H1 (cell line): ENCODE measurements around the gene AHNAK2. TPM values are rescaled to one million over a fixed set of nuclear protein-coding genes. Genes with fewer than 3 reads are reported as not detected.

ENCODE experiments used
- RAD21 ChIP-seq, 2 experiments: IDR thresholded peaks in 1 of 2; conservative IDR thresholded peaks in 1 of 2; 2 replicates each; pipeline ENCODE4 v1.6.1; 2011; ENCODE audit warnings: low read depth in 2 of 2, low read length in 2 of 2, improper control_type of control experiment in 1 of 2, inconsistent platforms in 1 of 2, mild to moderate bottlenecking in 1 of 2, moderate library complexity in 1 of 2
- polyA plus RNA-seq, 7 experiments: library from polyadenylated mRNA; depleted of rRNA in 3 of 7; stranded (reverse) in 5 of 7; unstranded in 2 of 7; fragments of >200 nt in 5 of 7; fragments of 200-250 nt in 2 of 7; gene quantifications; 1 replicate in 5 of 7; 2 replicates in 1 of 7; 4 replicates in 1 of 7; pipeline versions ENCODE4 v1.2.1 to v1.2.3, GENCODE V29; 2011 to 2013; ENCODE audit warnings: missing spikeins in 2 of 7, mixed read lengths in 2 of 7
- total RNA-seq: library from RNA; stranded (reverse); fragmentation: NEBNext Ultra II Directional; extraction: Animal tissue kit (Norgen Biotek cat#: 25700); gene quantifications from 2 replicates; pipeline ENCODE4 v1.2.1, GENCODE V29; 2021

AHNAK2 gene
- total and polyA plus RNA-seq, 2 of the 8 experiments (the other 6 are each of a cell fraction or from before 2014, with no cell fraction given), result 0.95 to 2.0 TPM

GRCh38 chr14:104931771-104932675 is 46.2 kb downstream of the AHNAK2 start (continued):
- no peak for TF ChIP-seq RAD21 (IDR thresholded peaks at IDR 0.05 in 1 of 2, conservative IDR thresholded peaks at IDR 0.05 in 1 of 2; ENCODE audit: low read depth in 2 of 2, low read length in 2 of 2)
